KOPT-K1 (cell line): ENCODE measurements around the gene OCA2.

Experiments used
- H3K27ac ChIP-seq: fragments of 200-600 bp; sonication (generic); 2 replicates; pipeline ENCODE4 v1.5.1; 2016; ENCODE audit warnings: antibody characterized with exemption, mild to moderate bottlenecking, low read depth, low read length; ENCODE audit not compliant: poor library complexity, severe bottlenecking
- H3K36me3 ChIP-seq: fragments of 200-600 bp; sonication (generic); 2 replicates; pipeline ENCODE4 v1.5.1; 2017; ENCODE audit warnings: antibody characterized with exemption, mild to moderate bottlenecking, low read length, moderate library complexity; ENCODE audit not compliant: insufficient read depth
- H3K9me3 ChIP-seq: fragments of 200-600 bp; sonication (generic); 2 replicates; pipeline ENCODE4 v1.5.1; 2017; ENCODE audit warnings: antibody characterized with exemption, low read length, mild to moderate bottlenecking; ENCODE audit not compliant: insufficient read depth, poor library complexity, severe bottlenecking

The OCA2 gene

GRCh38 chr15:27706300-27706699, 392.8 kb downstream of the OCA2 start:
- Histone ChIP-seq H3K9me3 (peaks cover 4% of the 10 kb centered on the region), H3K27ac (no peak overlapping the region)

DNA sequence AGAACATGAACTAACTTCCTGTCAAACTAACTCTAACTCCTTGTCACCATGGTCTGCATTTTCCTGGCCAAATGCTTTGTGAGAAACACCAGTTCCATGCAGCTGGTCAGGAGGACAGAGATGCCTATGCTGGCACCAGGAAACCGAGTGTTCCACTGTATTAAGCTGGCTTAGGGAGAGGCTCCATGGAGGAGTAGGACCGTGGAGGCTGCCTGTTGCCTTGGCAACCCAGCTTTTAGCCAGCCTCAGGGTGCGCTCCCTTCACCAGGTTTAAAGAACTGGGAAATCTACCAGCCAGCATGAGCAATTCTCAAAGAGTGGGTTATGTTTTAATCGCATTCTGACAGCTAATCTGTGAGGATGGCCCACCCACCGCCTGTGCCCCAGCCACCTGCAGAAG, 394.1 kb downstream of the OCA2 start:
- Histone ChIP-seq H3K27ac (no peak overlapping the region), H3K9me3 (no peaks in the 10 kb centered on the region), H3K36me3 (no peaks in the 10 kb centered on the region)

More at GRCh38 chr15:27706300-27706699, 392.8 kb downstream of the OCA2 start:
- no peaks in the 10 kb centered on the region for H3K36me3 ChIP-seq
